H1 (cell line): ENCODE results near the gene SPATA25. TPM values are rescaled to one million over a fixed set of nuclear protein-coding genes. Genes with fewer than 3 reads are reported as not detected.

Experiments
- CTCF ChIA-PET: fragments of 300-600 bp; sonication (Branson Sonifier 250); formaldehyde crosslinking; loops from one replicate; lab custom pipeline; 2021; ENCODE audit not compliant: partially characterized antibody; lab: Charles Lee
- POLR2A ChIA-PET: fragments of 300-600 bp; sonication (Branson Sonifier 250); formaldehyde crosslinking; loops from one replicate; lab custom pipeline; 2021; ENCODE audit warnings: inconsistent platforms; ENCODE audit not compliant: partially characterized antibody; lab: Charles Lee
- DNase-seq, 2 experiments: peaks; one replicate each; pipeline versions ENCODE4 v3.0.0 to v3.0.0-alpha.2; 2010 to 2022; ENCODE audit warnings: low spot score in 2 of 2, low read depth in 1 of 2, mixed read lengths in 1 of 2
- FAIRE-seq: peaks from 2 replicates; lab custom pipeline; 2011; peaks lifted over from hg19 to GRCh38; lab: Jason Lieb, UNC
- H2AFZ ChIP-seq: 2 replicates; pipeline ENCODE4 v1.8.1; 2012; ENCODE audit warnings: low read length, inconsistent platforms
- H2AK5ac ChIP-seq: 2 replicates; pipeline ENCODE4 v1.6.1; 2013; ENCODE audit warnings: low read depth, low read length
- H2BK120ac ChIP-seq: replicated peaks from 2 replicates; pipeline ENCODE3; 2013; ENCODE audit warnings: low read depth, low read length, inconsistent platforms
- H2BK12ac ChIP-seq: 2 replicates; pipeline ENCODE4 v1.6.1; 2013; ENCODE audit warnings: low read depth, low read length
- H2BK15ac ChIP-seq: 2 replicates; pipeline ENCODE4 v1.6.1; 2013; ENCODE audit warnings: low read length
- H2BK20ac ChIP-seq: 2 replicates; pipeline ENCODE4 v1.6.1; 2013; ENCODE audit warnings: low read length
- H2BK5ac ChIP-seq: 2 replicates; pipeline ENCODE4 v1.6.1; 2013; ENCODE audit warnings: low read depth, low read length
- H3K14ac ChIP-seq: 2 replicates; pipeline ENCODE4 v1.6.1; 2013; ENCODE audit warnings: inconsistent platforms; ENCODE audit not compliant: insufficient read length
- H3K18ac ChIP-seq: 2 replicates; pipeline ENCODE4 v1.6.1; 2013; ENCODE audit warnings: low read length; ENCODE audit errors: extremely low read depth
- H3K23ac ChIP-seq: 2 replicates; pipeline ENCODE4 v1.6.1; 2013; ENCODE audit warnings: inconsistent platforms; ENCODE audit not compliant: insufficient read length
- H3K23me2 ChIP-seq: 2 replicates; pipeline ENCODE4 v1.6.1; 2013; ENCODE audit warnings: low read depth, low read length
- H3K27ac ChIP-seq: 2 replicates; pipeline ENCODE4 v1.6.1; 2011; ENCODE audit warnings: low read depth, low read length, inconsistent platforms
- H3K27me3 ChIP-seq, 4 experiments: replicated peaks in 1 of 4; 1 replicate in 1 of 4; 2 replicates in 3 of 4; pipeline versions ENCODE4 v1.6.1 to v1.8.1; 2011 to 2013; ENCODE audit warnings: low read length in 3 of 4, mild to moderate bottlenecking in 3 of 4, inconsistent platforms in 2 of 4, mixed read lengths in 2 of 4, moderate library complexity in 1 of 4; ENCODE audit not compliant: control insufficient read depth in 3 of 4, insufficient read depth in 3 of 4; ENCODE audit errors: extremely low read depth in 1 of 4
- H3K36me3 ChIP-seq, 4 experiments: 2 replicates each; pipeline versions ENCODE4 v1.6.1 to v1.8.1; 2011 to 2013; ENCODE audit warnings: mild to moderate bottlenecking in 4 of 4, low read length in 3 of 4, moderate library complexity in 2 of 4, control low read depth in 1 of 4, inconsistent platforms in 1 of 4; ENCODE audit not compliant: insufficient read depth in 4 of 4, control insufficient read depth in 2 of 4
- H3K4ac ChIP-seq: replicated peaks from 2 replicates; pipeline ENCODE3; 2013; ENCODE audit warnings: low read length, low read depth, mixed read lengths, inconsistent platforms; ENCODE audit not compliant: insufficient read length
- H3K4me1 ChIP-seq, 4 experiments: replicated peaks in 1 of 4; 1 replicate in 1 of 4; 2 replicates in 3 of 4; pipeline versions ENCODE4 v1.6.1 to v1.8.1; 2011 to 2013; ENCODE audit warnings: low read length in 3 of 4, inconsistent platforms in 2 of 4, mixed read lengths in 1 of 4; ENCODE audit not compliant: insufficient read depth in 4 of 4, control insufficient read depth in 3 of 4
- H3K4me2 ChIP-seq, 2 experiments: 2 replicates each; pipeline versions ENCODE4 v1.6.1 to v1.8.1; 2011 to 2013; ENCODE audit warnings: low read depth in 2 of 2, low read length in 2 of 2, control low read depth in 1 of 2, inconsistent platforms in 1 of 2, mild to moderate bottlenecking in 1 of 2; ENCODE audit not compliant: insufficient read depth in 1 of 2
- H3K4me3 ChIP-seq, 4 experiments: fragments of 200-600, 300-600 bp in 1 of 4; sonication (generic), shearing (Covaris generic), sonication (Bioruptor Twin) in 1 of 4; 2 replicates each; pipeline versions ENCODE4 v1.5.1 to v1.8.1; 2011 to 2016; ENCODE audit warnings: low read length in 4 of 4, low read depth in 3 of 4, control low read depth in 2 of 4, inconsistent platforms in 2 of 4, mild to moderate bottlenecking in 2 of 4, mixed read lengths in 1 of 4, moderate library complexity in 1 of 4; ENCODE audit not compliant: insufficient read depth in 2 of 4; ENCODE audit errors: extremely low read depth in 1 of 4
- H3K56ac ChIP-seq: replicated peaks from 2 replicates; pipeline ENCODE3; 2013; ENCODE audit warnings: low read depth, mild to moderate bottlenecking, mixed read lengths, low read length, inconsistent platforms; ENCODE audit not compliant: insufficient read length
- H3K79me1 ChIP-seq: 2 replicates; pipeline ENCODE4 v1.6.1; 2013; ENCODE audit warnings: low read depth, low read length, control low read depth
- H3K79me2 ChIP-seq, 2 experiments: 2 replicates each; pipeline versions ENCODE4 v1.6.1 to v1.8.1; 2012 to 2013; ENCODE audit warnings: low read length in 2 of 2, mild to moderate bottlenecking in 2 of 2, inconsistent platforms in 1 of 2; ENCODE audit not compliant: insufficient read depth in 2 of 2, control insufficient read depth in 1 of 2
- H3K9ac ChIP-seq, 4 experiments: replicated peaks in 1 of 4; 1 replicate in 1 of 4; 2 replicates in 3 of 4; pipeline versions ENCODE4 v1.6.1 to v1.8.1; 2011 to 2013; ENCODE audit warnings: low read depth in 3 of 4, low read length in 3 of 4, control low read depth in 2 of 4, mild to moderate bottlenecking in 2 of 4, moderate library complexity in 2 of 4, inconsistent platforms in 1 of 4; ENCODE audit errors: extremely low read depth in 1 of 4
- H3K9me3 ChIP-seq, 2 experiments: 2 replicates each; pipeline versions ENCODE4 v1.6.1 to v1.8.1; 2012 to 2013; ENCODE audit warnings: mild to moderate bottlenecking in 2 of 2, moderate library complexity in 2 of 2, control low read depth in 1 of 2, inconsistent platforms in 1 of 2, low read depth in 1 of 2, low read length in 1 of 2, mixed read lengths in 1 of 2; ENCODE audit not compliant: insufficient read depth in 2 of 2
- H4K20me1 ChIP-seq, 2 experiments: replicated peaks in 1 of 2; 2 replicates each; pipeline versions ENCODE3 to v1.8.1; 2011 to 2013; ENCODE audit warnings: inconsistent platforms in 2 of 2, low read length in 2 of 2, mild to moderate bottlenecking in 1 of 2; ENCODE audit not compliant: insufficient read depth in 2 of 2, control insufficient read depth in 1 of 2
- H4K5ac ChIP-seq: 2 replicates; pipeline ENCODE4 v1.6.1; 2013; ENCODE audit warnings: low read length, low read depth, mixed read lengths, inconsistent platforms; ENCODE audit not compliant: insufficient read length
- H4K8ac ChIP-seq: 2 replicates; pipeline ENCODE4 v1.8.0; 2013; ENCODE audit warnings: mild to moderate bottlenecking, moderate library complexity, low read length, inconsistent platforms; ENCODE audit not compliant: insufficient read depth; ENCODE audit errors: extremely low read depth
- H4K91ac ChIP-seq: replicated peaks from 2 replicates; pipeline ENCODE3; 2013; ENCODE audit warnings: low read length, mixed read lengths, inconsistent platforms; ENCODE audit not compliant: insufficient read length
- CHD1 ChIP-seq: IDR thresholded peaks from 2 replicates; pipeline ENCODE4 v1.6.1; 2012; ENCODE audit warnings: low read depth, low read length, improper control_type of control experiment
- EGR1 ChIP-seq: IDR thresholded peaks from 2 replicates; pipeline ENCODE4 v1.6.1; 2011; ENCODE audit warnings: low read depth, low read length, borderline replicate concordance
- FOSL1 ChIP-seq: IDR thresholded peaks from 2 replicates; pipeline ENCODE4 v1.6.1; 2011; ENCODE audit warnings: mild to moderate bottlenecking, low read depth, low read length, moderate library complexity; ENCODE audit not compliant: insufficient read depth
- JUND ChIP-seq: IDR thresholded peaks from 2 replicates; pipeline ENCODE4 v1.6.1; 2011; ENCODE audit warnings: mild to moderate bottlenecking, improper control_type of control experiment, low read length
- KDM5A ChIP-seq: fragments of 200-600 bp; IDR thresholded peaks from 2 replicates; pipeline ENCODE4 v1.7.1; 2012; ENCODE audit warnings: mild to moderate bottlenecking, low read length, inconsistent platforms, mixed read lengths
- RBBP5 ChIP-seq: IDR thresholded peaks from 2 replicates; pipeline ENCODE4 v1.7.1; 2012; ENCODE audit warnings: low read depth, mild to moderate bottlenecking, inconsistent platforms, low read length, moderate library complexity, borderline replicate concordance
- SIRT6 ChIP-seq: IDR thresholded peaks from one replicate; pipeline ENCODE4 v1.7.1; 2012; ENCODE audit warnings: low read length, inconsistent platforms
- SP2 ChIP-seq: IDR thresholded peaks from 2 replicates; pipeline ENCODE4 v1.6.1; 2012; ENCODE audit warnings: mild to moderate bottlenecking, low read length, inconsistent platforms
- TBP ChIP-seq: IDR thresholded peaks from 2 replicates; pipeline ENCODE4 v1.6.1; 2011; ENCODE audit warnings: low read depth, low read length, improper control_type of control experiment
- TEAD4 ChIP-seq: IDR thresholded peaks from 2 replicates; pipeline ENCODE4 v1.6.1; 2012; ENCODE audit warnings: low read depth, low read length, inconsistent platforms, mixed read lengths
- WGBS, 2 experiments: shearing (Covaris generic) in 1 of 2; methylation state at CpG; one replicate each; pipeline versions ENCODE4 v1.1.6 to v1.1.7; 2013 to 2015; ENCODE audit warnings: low lambda C conversion rate in 2 of 2, mixed read lengths in 2 of 2, inconsistent platforms in 1 of 2, low coverage in 1 of 2, missing lambda C conversion rate in 1 of 2; ENCODE audit not compliant: insufficient replicate concordance in 2 of 2, insufficient coverage in 1 of 2, insufficient read length in 1 of 2; ENCODE audit errors: extremely low coverage in 1 of 2, missing lambda C conversion rate in 1 of 2; 5-methylcytosine and 5-hydroxymethylcytosine counted together
- polyA plus RNA-seq, 7 experiments: library from polyadenylated mRNA; depleted of rRNA in 3 of 7; stranded (reverse) in 5 of 7; unstranded in 2 of 7; fragments of >200 nt in 5 of 7; fragments of 200-250 nt in 2 of 7; gene quantifications; 1 replicate in 5 of 7; 2 replicates in 1 of 7; 4 replicates in 1 of 7; pipeline versions ENCODE4 v1.2.1 to v1.2.3, GENCODE V29; 2011 to 2013; ENCODE audit warnings: missing spikeins in 2 of 7, mixed read lengths in 2 of 7
- total RNA-seq: library from RNA; stranded (reverse); fragmentation: NEBNext Ultra II Directional; extraction: Animal tissue kit (Norgen Biotek cat#: 25700); gene quantifications from 2 replicates; pipeline ENCODE4 v1.2.1, GENCODE V29; 2021

SPATA25 gene
- total and polyA plus RNA-seq, 2 of the 8 experiments (the other 6 are each of a cell fraction or from before 2014, with no cell fraction given): 2.0 to 3.0 TPM

DNA sequence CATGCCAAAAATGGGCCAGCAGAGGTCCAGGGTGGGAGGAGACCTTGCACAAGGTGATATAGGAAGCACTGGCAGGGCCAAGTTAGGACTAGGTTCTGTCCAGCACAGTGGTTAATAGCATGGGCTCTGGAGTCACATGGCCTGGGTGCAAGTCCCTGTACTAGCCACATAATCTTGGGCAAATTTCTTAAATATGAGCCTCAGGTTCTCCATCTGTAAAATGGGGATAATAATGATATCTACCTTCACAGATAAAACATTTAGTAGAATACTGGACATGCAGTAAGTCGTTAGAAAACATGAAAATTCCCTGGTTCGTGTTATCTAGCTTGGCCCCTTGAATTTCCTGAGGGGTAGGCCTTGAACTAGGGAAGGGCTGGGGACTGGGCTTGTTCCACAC lies 9.9 kb upstream of the SPATA25 start:
- Histone ChIP-seq H2BK5ac (no peak overlapping the region), H3K9me3 (no peaks in the 10 kb centered on the region), H4K8ac (no peak overlapping the region), H3K4me1 (no peaks in the 10 kb centered on the region), H3K79me2 (no peaks in the 10 kb centered on the region), H3K56ac (no peak overlapping the region), H4K20me1 (peaks cover 0 to 14% of the 10 kb centered on the region in 2 experiments), H3K36me3 (peaks cover 15 to 48% (median 42%) of the 10 kb centered on the region in 4 experiments), H3K14ac (no peak overlapping the region), H4K5ac (no peak overlapping the region), H4K91ac (no peak overlapping the region), H3K23ac (no peak overlapping the region), H2AK5ac (no peak overlapping the region), H2BK12ac (no peak overlapping the region), H2BK15ac (no peak overlapping the region), H3K4ac (no peak overlapping the region), H3K4me3 (no peak overlapping the region), H3K27me3 (no peaks in the 10 kb centered on the region), H3K79me1 (no peaks in the 10 kb centered on the region), H3K27ac (no peak overlapping the region), H2BK120ac (no peak overlapping the region), H2BK20ac (no peak overlapping the region), H3K23me2 (no peaks in the 10 kb centered on the region), H3K18ac (no peak overlapping the region), H3K9ac (no peak overlapping the region), H2AFZ (no peak overlapping the region), H3K4me2 (no peak overlapping the region)
- ChIA-PET POLR2A (interaction anchor here (0.7 to 11.2 kb wide), 13 partner anchors 11 to 73 kb away, joined by 3 to 172 read pairs (median 5); partner anchors contain the start of genes PCIF1 and PLTP), CTCF (interaction anchor here (0.8 kb wide), 1 partner anchor 73 kb away, joined by 4 read pairs; no protein-coding TSS in a partner anchor)
- 89% methylated on average over 2 of the region's 2 CpGs; no CpG with 5 or more reads in 1 of the 2 experiments for WGBS, 2 experiments
- no peak for TF ChIP-seq CHD1
- TF ChIP-seq SP2: no peak
- TF ChIP-seq KDM5A: no peak
- TF ChIP-seq TEAD4: no peak
- no peak for TF ChIP-seq SIRT6
- TF ChIP-seq RBBP5: no peak
- TF ChIP-seq JUND: no peak
- TF ChIP-seq TBP: no peak
- no peak for TF ChIP-seq FOSL1
- TF ChIP-seq EGR1: no peak
- no peak for FAIRE-seq
- no peak for DNase-seq
